Measurements from ENCODE around the gene TTLL9. TPM values are rescaled to one million over a fixed set of nuclear protein-coding genes. Genes with fewer than 3 reads are reported as not detected.

Gene TTLL9
- total and polyA plus RNA-seq, 2 experiments from 2014 or later = 0.09 to 0.15 TPM

DNA sequence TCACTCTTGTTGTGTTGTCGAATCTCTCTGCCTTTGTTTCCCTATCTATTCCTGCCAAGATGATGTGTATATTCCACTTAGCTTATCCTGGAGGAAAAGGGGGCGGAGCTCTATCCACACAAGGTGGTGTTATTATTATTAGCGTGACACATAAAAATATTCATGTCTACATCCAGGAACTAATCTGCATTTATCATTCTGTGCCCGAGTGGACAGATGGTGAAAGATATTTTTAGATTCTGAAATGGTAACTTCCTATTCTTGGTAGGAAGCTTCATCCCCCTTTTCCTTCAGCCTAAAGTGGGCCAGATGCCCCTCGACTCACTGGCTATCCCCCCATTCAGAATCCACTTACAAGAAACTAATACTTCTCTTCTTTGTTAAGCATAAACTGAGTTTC is 99.6 kb downstream of the TTLL9 start:
- DNase-seq (ENCODE audit: low read depth in 1 of 2, low spot score in 1 of 2) = no peak
- Histone ChIP-seq H3K4me1 (ENCODE audit: low read depth) (peaks cover 6% of the 10 kb centered on the region), H3K27ac (no peak overlapping the region), H3K9me3 (ENCODE audit: low read depth) (no peaks in the 10 kb centered on the region), H3K4me3 (no peak overlapping the region), H3K27me3 (peaks cover 45% of the 10 kb centered on the region), H3K36me3 (no peaks in the 10 kb centered on the region)
- TF ChIP-seq CTCF (IDR thresholded peaks at IDR 0.05; ENCODE audit: low read depth, low read length) = no peak

DNA sequence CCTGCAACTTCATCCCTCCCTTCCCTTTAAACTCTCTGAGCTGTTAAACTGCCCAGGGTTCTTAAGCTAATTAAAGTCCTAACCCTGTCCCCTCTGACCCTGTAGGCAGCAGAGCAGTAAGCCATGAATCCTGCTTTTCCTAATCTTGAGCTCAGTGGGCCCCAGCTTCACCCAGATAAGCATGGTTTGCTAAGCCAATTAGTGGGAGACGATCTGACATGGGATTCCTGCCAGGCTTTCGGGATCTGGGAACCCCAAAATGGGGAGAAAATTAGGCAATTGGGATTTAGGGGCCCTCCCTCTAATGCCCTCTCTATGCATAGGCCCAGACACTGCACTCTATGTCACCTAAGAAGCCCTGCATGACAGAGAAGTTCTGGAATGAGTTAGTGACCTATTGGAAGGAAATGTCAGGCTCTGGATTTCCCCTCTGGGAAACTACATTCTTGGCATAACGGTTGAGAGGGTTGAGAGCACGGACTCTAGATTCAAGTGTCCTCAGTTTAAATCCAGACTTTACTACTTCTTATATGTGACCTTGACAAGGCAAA is 102.1 kb downstream of the TTLL9 start:
- peak in 1 of 2 donors; percentile 32 for DNase-seq (ENCODE audit: low read depth in 1 of 2, low spot score in 1 of 2)
- H3K36me3 ChIP-seq = no peaks in the 10 kb centered on the region

DNA sequence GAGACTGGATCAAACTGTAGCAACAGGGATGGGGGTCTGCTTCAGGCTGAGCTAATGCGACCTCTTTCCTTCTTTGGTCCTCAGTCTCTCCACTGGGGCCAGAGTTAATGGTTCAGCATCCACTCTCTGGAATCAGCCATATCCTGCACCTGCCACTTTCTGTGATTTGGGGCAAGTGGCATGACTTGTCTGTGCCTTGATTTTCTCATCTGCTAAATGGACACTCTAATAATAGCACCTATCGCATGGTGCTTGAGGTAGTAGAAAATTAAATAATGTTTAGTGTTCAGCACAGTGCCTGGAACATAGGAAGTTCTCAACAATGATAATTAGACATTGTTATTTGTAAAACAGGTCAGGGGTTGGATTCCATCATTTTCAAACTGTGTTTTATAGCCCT is 103.9 kb downstream of the TTLL9 start:
- DNase-seq (ENCODE audit: low read depth in 1 of 2, low spot score in 1 of 2) = no peak
- Histone ChIP-seq H3K27ac (no peak overlapping the region), H3K4me1 (ENCODE audit: low read depth) (peaks cover 12% of the 10 kb centered on the region), H3K36me3 (no peaks in the 10 kb centered on the region), H3K4me3 (no peak overlapping the region), H3K27me3 (peaks cover 9% of the 10 kb centered on the region), H3K9me3 (ENCODE audit: low read depth) (no peaks in the 10 kb centered on the region)
- TF ChIP-seq CTCF (IDR thresholded peaks at IDR 0.05; ENCODE audit: low read depth, low read length) = no peak

More for the DNA sequence above, 102.1 kb downstream of the TTLL9 start:
- Histone ChIP-seq H3K4me1 (ENCODE audit: low read depth) (peaks cover 12% of the 10 kb centered on the region), H3K9me3 (ENCODE audit: low read depth) (no peaks in the 10 kb centered on the region), H3K4me3 (no peak overlapping the region), H3K27me3 (peaks cover 21% of the 10 kb centered on the region), H3K27ac (peak overlapping the region; percentile 39)
- no peak for TF ChIP-seq CTCF (IDR thresholded peaks at IDR 0.05; ENCODE audit: low read depth, low read length)

DNA sequence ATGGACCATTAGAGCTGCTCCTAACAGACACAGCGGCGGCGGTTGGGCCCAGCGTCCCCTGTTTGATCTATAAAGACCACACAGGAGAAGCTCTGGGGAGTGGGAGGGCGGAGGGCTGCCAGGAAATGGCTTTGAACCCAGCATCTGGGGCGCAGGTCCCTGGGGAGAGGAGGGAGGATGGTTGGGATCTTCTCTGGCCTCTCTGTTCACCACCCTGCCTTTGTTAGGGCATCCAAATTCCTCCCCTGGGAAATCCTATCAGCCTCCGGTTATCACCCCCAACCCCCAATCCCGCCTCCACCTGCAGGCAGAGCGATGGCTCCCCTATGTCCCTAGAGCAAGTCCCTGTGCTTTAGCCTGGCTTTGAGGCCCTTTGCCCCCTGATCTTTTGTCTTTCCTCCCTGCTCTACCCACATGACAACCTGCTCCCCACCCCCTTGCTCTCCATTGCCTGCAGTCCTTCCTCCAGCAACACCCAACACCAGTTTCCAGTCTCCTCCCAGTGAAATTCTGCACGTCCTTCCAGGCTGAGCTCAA is 104.6 kb downstream of the TTLL9 start:
- TF ChIP-seq CTCF (IDR thresholded peaks at IDR 0.05; ENCODE audit: low read depth, low read length) = no peak
- no peak for DNase-seq (ENCODE audit: low read depth in 1 of 2, low spot score in 1 of 2)
- Histone ChIP-seq H3K4me1 (ENCODE audit: low read depth) (peaks cover 12% of the 10 kb centered on the region), H3K36me3 (no peaks in the 10 kb centered on the region), H3K27ac (no peak overlapping the region), H3K9me3 (ENCODE audit: low read depth) (no peaks in the 10 kb centered on the region), H3K27me3 (peaks cover 2% of the 10 kb centered on the region), H3K4me3 (no peak overlapping the region)

- Histone ChIP-seq H3K36me3 (no peaks in the 10 kb centered on the region), H3K27ac (no peak overlapping the region), H3K27me3 (no peaks in the 10 kb centered on the region), H3K4me1 (ENCODE audit: low read depth) (peaks cover 12% of the 10 kb centered on the region), H3K9me3 (ENCODE audit: low read depth) (no peaks in the 10 kb centered on the region), H3K4me3 (no peak overlapping the region)
- DNase-seq (ENCODE audit: low read depth in 1 of 2, low spot score in 1 of 2) = no peak
- no peak for TF ChIP-seq CTCF (IDR thresholded peaks at IDR 0.05; ENCODE audit: low read depth, low read length)
These were observed 105.4 kb downstream of the TTLL9 start for GRCh38 chr20:31975874-31976273.
